NCI-H2029 treated with DMSO at 0.1 percent for 48 hours (cell line): ENCODE measurements around the gene RAMACL.
A peak's percentile ranks its signal among the peaks of the same experiment; 100 is the strongest.
"Not testable (repeated sequence)": the region's sequence is repeated elsewhere in the genome, so short reads cannot be mapped to it uniquely, and the experiment has no call there.

Experiments used
- DNase-seq: peaks from one replicate; lab custom pipeline; 2025; lab: John Stamatoyannopoulos, UW

The RAMACL gene

GRCh38 chr6:166586424-166587156 lies at the start of gene RAMACL:
RAMACL (minus strand) TSS chr6:166586678; CDS start chr6:166586477, 201 bp downstream.
- DNase-seq = no peak

- no peak for DNase-seq
Observed at GRCh38 chr6:166635013-166635970, 48.8 kb upstream of the RAMACL start.

- not testable (repeated sequence) for DNase-seq
Observed at GRCh38 chr6:166634581-166634980, 48.1 kb upstream of the RAMACL start.

- no peak for DNase-seq
Observed at GRCh38 chr6:166633732-166634535, 47.5 kb upstream of the RAMACL start.

GRCh38 chr6:166632731-166633130 lies 46.3 kb upstream of the RAMACL start:
- DNase-seq = no peak

- DNase-seq = no peak
Observed at GRCh38 chr6:166630462-166630861, 44.0 kb upstream of the RAMACL start.

GRCh38 chr6:166629628-166630027 lies 43.1 kb upstream of the RAMACL start:
- no peak for DNase-seq

GRCh38 chr6:166627875-166628801 lies 41.7 kb upstream of the RAMACL start:
- DNase-seq = peak; percentile 33

- peak; percentile 97 for DNase-seq
Observed at GRCh38 chr6:166627033-166627874, 40.8 kb upstream of the RAMACL start, which contains the start of gene RPS6KA2. RPS6KA2 (minus strand) TSS chr6:166627251; CDS start chr6:166627019, 232 bp downstream.

GRCh38 chr6:166626177-166627032 lies 39.9 kb upstream of the RAMACL start:
- no peak for DNase-seq

GRCh38 chr6:166625356-166625755 lies 38.9 kb upstream of the RAMACL start:
- DNase-seq = no peak

- DNase-seq = no peak
Observed at GRCh38 chr6:166624275-166624674, 37.8 kb upstream of the RAMACL start.

- DNase-seq = no peak
Observed at GRCh38 chr6:166623318-166623717, 36.8 kb upstream of the RAMACL start.

GRCh38 chr6:166621114-166621540 lies 34.6 kb upstream of the RAMACL start:
- DNase-seq = no peak

GRCh38 chr6:166620478-166621113 lies 34.1 kb upstream of the RAMACL start:
- DNase-seq = no peak

GRCh38 chr6:166619912-166620311 lies 33.4 kb upstream of the RAMACL start:
- no peak for DNase-seq

GRCh38 chr6:166618866-166619761 lies 32.6 kb upstream of the RAMACL start:
- DNase-seq = no peak
